ENCODE results near the gene CD6.
"Not testable (repeated sequence)": the region's sequence is repeated elsewhere in the genome, so short reads cannot be mapped to it uniquely, and the experiment has no call there.

The CD6 gene

GRCh38 chr11:61058583-61059259 lies 87.2 kb downstream of the CD6 start:
- DNase-seq (ENCODE audit: low read depth) = no peak
- TF ChIP-seq, protein P1, sequence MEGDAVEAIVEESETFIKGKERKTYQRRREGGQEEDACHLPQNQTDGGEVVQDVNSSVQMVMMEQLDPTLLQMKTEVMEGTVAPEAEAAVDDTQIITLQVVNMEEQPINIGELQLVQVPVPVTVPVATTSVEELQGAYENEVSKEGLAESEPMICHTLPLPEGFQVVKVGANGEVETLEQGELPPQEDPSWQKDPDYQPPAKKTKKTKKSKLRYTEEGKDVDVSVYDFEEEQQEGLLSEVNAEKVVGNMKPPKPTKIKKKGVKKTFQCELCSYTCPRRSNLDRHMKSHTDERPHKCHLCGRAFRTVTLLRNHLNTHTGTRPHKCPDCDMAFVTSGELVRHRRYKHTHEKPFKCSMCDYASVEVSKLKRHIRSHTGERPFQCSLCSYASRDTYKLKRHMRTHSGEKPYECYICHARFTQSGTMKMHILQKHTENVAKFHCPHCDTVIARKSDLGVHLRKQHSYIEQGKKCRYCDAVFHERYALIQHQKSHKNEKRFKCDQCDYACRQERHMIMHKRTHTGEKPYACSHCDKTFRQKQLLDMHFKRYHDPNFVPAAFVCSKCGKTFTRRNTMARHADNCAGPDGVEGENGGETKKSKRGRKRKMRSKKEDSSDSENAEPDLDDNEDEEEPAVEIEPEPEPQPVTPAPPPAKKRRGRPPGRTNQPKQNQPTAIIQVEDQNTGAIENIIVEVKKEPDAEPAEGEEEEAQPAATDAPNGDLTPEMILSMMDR (IDR thresholded peaks at IDR 0.05; ENCODE audit: control insufficient read depth, insufficient read depth, low read depth, low read length, missing control alignments) = no peak
- no peak overlapping the region for H3K4me3 ChIP-seq (ENCODE audit: control insufficient read depth, low read depth, low read length)

- TF ChIP-seq, protein P1 (IDR thresholded peaks at IDR 0.05; ENCODE audit: control insufficient read depth, insufficient read depth, low read depth, low read length, missing control alignments) = no peak
- H3K4me3 ChIP-seq (ENCODE audit: control insufficient read depth, low read depth, low read length) = no peak overlapping the region
- DNase-seq (ENCODE audit: low read depth) = no peak
Measured at GRCh38 chr11:61059260-61059752, 87.8 kb downstream of the CD6 start.

DNA sequence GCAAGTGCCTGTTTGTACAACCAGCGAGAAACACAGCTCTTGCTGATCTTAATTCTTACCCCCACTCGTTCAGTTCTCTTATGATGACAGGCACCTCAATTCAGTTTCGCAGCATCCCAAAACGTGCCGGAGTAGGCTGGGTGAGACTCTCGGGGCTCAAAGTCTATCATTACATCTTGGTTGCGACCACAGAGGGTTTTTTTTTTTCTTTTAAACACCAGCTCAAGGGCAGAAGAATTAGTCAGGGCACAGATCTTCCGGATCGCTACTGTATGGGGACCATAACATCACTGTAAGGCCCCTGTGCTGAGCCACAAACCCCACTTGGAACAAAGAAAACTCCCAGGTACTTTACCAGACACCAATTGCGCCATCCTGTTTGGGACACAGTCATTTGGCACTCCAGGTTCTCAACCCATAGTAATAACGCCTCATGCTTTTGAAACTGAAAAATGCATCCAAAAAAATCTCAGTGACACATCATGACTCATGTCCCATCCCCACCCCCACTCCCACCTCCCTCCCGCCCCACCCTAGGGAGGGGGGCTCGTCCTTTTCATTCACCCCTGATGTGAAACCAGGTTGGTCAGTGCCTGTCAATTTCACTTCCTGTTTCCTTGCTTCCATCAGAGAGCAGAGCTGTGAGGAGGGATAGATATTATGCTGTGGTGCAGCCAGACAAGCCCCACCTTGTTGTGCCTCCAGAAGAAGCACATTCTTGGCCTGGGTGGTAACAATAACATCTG lies 89.8 kb downstream of the CD6 start:
- TF ChIP-seq, protein P1 (IDR thresholded peaks at IDR 0.05; ENCODE audit: control insufficient read depth, insufficient read depth, low read depth, low read length, missing control alignments) = no peak
- H3K4me3 ChIP-seq (ENCODE audit: control insufficient read depth, low read depth, low read length) = no peak overlapping the region
- DNase-seq (ENCODE audit: low read depth) = no peak

DNA sequence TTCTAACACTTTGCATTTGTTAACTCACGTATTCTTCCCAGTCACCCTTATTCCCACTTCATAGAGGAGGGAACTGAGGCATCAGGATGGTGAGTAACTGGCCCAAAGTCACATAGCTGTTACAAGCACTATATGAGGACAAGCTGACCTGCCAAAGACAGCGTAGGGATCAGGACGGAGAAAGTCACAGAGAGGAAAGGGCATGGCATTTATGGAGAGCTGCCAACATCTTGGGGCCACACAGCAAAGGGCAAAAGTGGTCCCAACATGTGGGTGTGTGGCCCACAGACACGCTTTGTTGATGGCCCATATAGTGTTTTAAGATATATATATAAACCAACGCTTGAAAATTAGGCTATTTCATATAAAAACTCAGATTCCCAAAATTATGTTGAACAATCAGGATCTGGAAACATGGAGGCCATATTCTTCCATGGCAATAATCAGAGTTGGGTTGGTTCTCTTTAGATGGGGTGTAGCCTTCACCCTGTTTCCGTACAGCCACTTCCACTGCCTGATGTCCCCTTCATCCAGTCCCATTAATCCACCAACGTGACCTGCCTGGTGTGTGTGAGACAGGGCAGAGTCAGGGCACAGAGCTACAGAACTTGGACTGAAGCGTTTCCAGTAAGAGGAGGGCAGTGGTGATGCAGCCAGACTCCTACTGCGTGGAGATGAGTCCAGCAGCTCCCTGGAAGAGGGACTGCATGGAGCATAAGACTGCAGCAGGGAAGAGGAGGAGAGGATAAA lies 90.9 kb downstream of the CD6 start:
- H3K4me3 ChIP-seq (ENCODE audit: control insufficient read depth, low read depth, low read length) = no peak overlapping the region
- TF ChIP-seq, protein P1 (IDR thresholded peaks at IDR 0.05; ENCODE audit: control insufficient read depth, insufficient read depth, low read depth, low read length, missing control alignments) = no peak
- no peak for DNase-seq (ENCODE audit: low read depth)

DNA sequence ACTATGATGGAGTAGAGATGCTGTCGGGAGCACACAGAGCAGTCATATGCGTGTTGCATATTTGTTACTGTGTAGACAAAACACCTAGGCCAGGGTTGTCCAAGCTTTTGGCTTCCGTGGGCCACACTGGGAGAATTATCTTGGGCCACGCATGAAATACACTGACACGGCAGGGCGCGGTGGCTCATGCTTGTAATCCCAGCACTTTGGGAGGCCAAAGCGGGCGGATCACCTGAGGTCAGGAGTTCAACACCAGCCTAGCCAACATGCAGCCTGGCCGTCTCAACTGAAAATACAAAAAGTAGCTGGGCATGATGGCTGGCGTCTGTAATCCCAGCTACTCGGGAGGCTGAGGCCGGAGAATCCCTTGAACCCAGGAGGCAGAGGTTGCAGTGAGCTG lies 93.8 kb downstream of the CD6 start:
- not testable (repeated sequence) for DNase-seq (ENCODE audit: low read depth); H3K4me3 ChIP-seq (ENCODE audit: control insufficient read depth, low read depth, low read length)

DNA sequence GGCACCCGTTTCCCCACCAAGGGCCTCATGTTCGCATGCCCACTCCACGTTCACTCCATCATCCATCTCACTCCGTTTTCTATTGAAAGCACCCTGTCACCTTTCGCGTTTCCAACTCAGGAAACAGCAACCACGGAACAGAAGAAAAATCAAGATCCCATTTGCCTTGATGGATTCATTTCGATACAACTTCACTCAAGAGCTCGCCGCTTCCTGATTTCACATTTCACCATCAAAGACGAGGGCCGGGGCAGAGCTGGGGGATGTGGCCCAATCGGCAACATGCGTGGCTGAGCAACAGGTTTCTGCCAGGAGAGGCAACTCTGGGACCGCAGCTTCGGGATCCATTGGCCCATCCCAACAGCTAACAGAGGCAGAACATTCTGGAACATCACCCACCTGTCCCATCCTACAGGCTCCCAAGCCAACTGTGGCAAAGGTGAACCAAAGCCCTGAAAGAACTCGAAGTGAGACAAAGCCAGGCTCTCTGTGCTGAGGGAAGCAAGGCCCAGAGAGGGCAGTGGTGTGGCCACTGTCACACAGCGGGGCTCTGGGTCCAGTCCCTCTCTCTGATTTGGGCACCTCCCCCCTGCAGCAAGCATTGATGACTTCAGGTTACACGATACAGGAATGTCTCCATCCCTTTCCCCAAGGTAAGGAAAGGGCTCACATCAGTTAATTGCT lies 94.6 kb downstream of the CD6 start:
- H3K4me3 ChIP-seq (ENCODE audit: control insufficient read depth, low read depth, low read length) = no peak overlapping the region
- DNase-seq (ENCODE audit: low read depth) = no peak
- TF ChIP-seq, protein P1 (IDR thresholded peaks at IDR 0.05; ENCODE audit: control insufficient read depth, insufficient read depth, low read depth, low read length, missing control alignments) = no peak

Data from AG09309 (cell line).